HUES48 (cell line): Measurements from ENCODE around the gene TBRG4.

Experiments
- H3K27ac ChIP-seq: one replicate; pipeline ENCODE4 v1.7.0; 2013; ENCODE audit warnings: low read depth, low read length, inconsistent platforms
- H3K27me3 ChIP-seq: 2 replicates; pipeline ENCODE4 v1.6.1; 2013; ENCODE audit warnings: mild to moderate bottlenecking, low read length; ENCODE audit not compliant: control insufficient read depth, insufficient read depth
- H3K36me3 ChIP-seq: 2 replicates; pipeline ENCODE4 v1.6.1; 2013; ENCODE audit warnings: low read length; ENCODE audit not compliant: control insufficient read depth, insufficient read depth
- H3K4me1 ChIP-seq: 2 replicates; pipeline ENCODE4 v1.6.1; 2013; ENCODE audit warnings: mild to moderate bottlenecking, low read length; ENCODE audit not compliant: control insufficient read depth, insufficient read depth
- H3K4me3 ChIP-seq: 2 replicates; pipeline ENCODE4 v1.5.1; 2013; ENCODE audit warnings: mild to moderate bottlenecking, low read depth, low read length
- H3K9ac ChIP-seq: 2 replicates; pipeline ENCODE4 v1.6.1; 2013; ENCODE audit warnings: mild to moderate bottlenecking, low read depth, low read length, moderate library complexity
- H3K9me3 ChIP-seq: 2 replicates; pipeline ENCODE4 v1.6.1; 2013; ENCODE audit warnings: low read length; ENCODE audit not compliant: control insufficient read depth, insufficient read depth

The TBRG4 gene

GRCh38 chr7:45061806-45062425 lies 49.6 kb downstream of the TBRG4 start:
- no peak overlapping the region for H3K9ac ChIP-seq
- H3K27ac ChIP-seq, result no peak overlapping the region
- H3K27me3 ChIP-seq, result no peaks in the 10 kb centered on the region
- H3K4me3 ChIP-seq, result no peak overlapping the region
- no peaks in the 10 kb centered on the region for H3K9me3 ChIP-seq
- no peaks in the 10 kb centered on the region for H3K4me1 ChIP-seq
- peaks cover 18% of the 10 kb centered on the region for H3K36me3 ChIP-seq

- H3K27ac ChIP-seq, result no peak overlapping the region
- H3K36me3 ChIP-seq, result peaks cover 18% of the 10 kb centered on the region
- H3K4me3 ChIP-seq, result no peak overlapping the region
- no peaks in the 10 kb centered on the region for H3K27me3 ChIP-seq
- no peaks in the 10 kb centered on the region for H3K9me3 ChIP-seq
- H3K9ac ChIP-seq, result no peak overlapping the region
- H3K4me1 ChIP-seq, result no peaks in the 10 kb centered on the region
Measured at GRCh38 chr7:45061352-45061751, 50.1 kb downstream of the TBRG4 start.

GRCh38 chr7:45060295-45060694 lies 51.2 kb downstream of the TBRG4 start:
- H3K27me3 ChIP-seq, result no peaks in the 10 kb centered on the region
- no peak overlapping the region for H3K27ac ChIP-seq
- peaks cover 15% of the 10 kb centered on the region for H3K36me3 ChIP-seq
- no peak overlapping the region for H3K4me3 ChIP-seq
- no peaks in the 10 kb centered on the region for H3K4me1 ChIP-seq
- H3K9me3 ChIP-seq, result no peaks in the 10 kb centered on the region
- no peak overlapping the region for H3K9ac ChIP-seq

- no peak overlapping the region for H3K4me3 ChIP-seq
- no peaks in the 10 kb centered on the region for H3K27me3 ChIP-seq
- no peaks in the 10 kb centered on the region for H3K36me3 ChIP-seq
- no peaks in the 10 kb centered on the region for H3K4me1 ChIP-seq
- H3K9ac ChIP-seq, result no peak overlapping the region
- H3K9me3 ChIP-seq, result no peaks in the 10 kb centered on the region
- H3K27ac ChIP-seq, result no peak overlapping the region
Measured at GRCh38 chr7:45057878-45058277, 53.6 kb downstream of the TBRG4 start.

GRCh38 chr7:45055594-45056219 lies 55.8 kb downstream of the TBRG4 start:
- Histone ChIP-seq H3K27me3 (no peaks in the 10 kb centered on the region), H3K27ac (no peak overlapping the region), H3K4me3 (no peak overlapping the region), H3K9ac (no peak overlapping the region), H3K36me3 (no peaks in the 10 kb centered on the region), H3K4me1 (no peaks in the 10 kb centered on the region), H3K9me3 (no peaks in the 10 kb centered on the region)

GRCh38 chr7:45055016-45055415 lies 56.5 kb downstream of the TBRG4 start:
- Histone ChIP-seq H3K9ac (no peak overlapping the region), H3K27ac (no peak overlapping the region), H3K36me3 (peaks cover 3% of the 10 kb centered on the region; the same call in 1 of the 2 replicates), H3K4me3 (no peak overlapping the region), H3K4me1 (no peaks in the 10 kb centered on the region), H3K27me3 (no peaks in the 10 kb centered on the region), H3K9me3 (no peaks in the 10 kb centered on the region)

GRCh38 chr7:45054442-45054841 lies 57.1 kb downstream of the TBRG4 start:
- Histone ChIP-seq H3K27ac (no peak overlapping the region), H3K27me3 (no peaks in the 10 kb centered on the region), H3K4me3 (no peak overlapping the region), H3K36me3 (peaks cover 3% of the 10 kb centered on the region; the same call in 1 of the 2 replicates), H3K9ac (no peak overlapping the region), H3K4me1 (no peaks in the 10 kb centered on the region), H3K9me3 (no peaks in the 10 kb centered on the region)

- Histone ChIP-seq H3K4me3 (no peak overlapping the region), H3K36me3 (peaks cover 3% of the 10 kb centered on the region; the same call in 1 of the 2 replicates), H3K27me3 (no peaks in the 10 kb centered on the region), H3K9me3 (no peaks in the 10 kb centered on the region), H3K4me1 (no peaks in the 10 kb centered on the region), H3K9ac (no peak overlapping the region), H3K27ac (no peak overlapping the region)
Measured at GRCh38 chr7:45053941-45054340, 57.6 kb downstream of the TBRG4 start.

GRCh38 chr7:45053401-45053800 lies 58.1 kb downstream of the TBRG4 start:
- no peak overlapping the region for H3K9ac ChIP-seq
- H3K4me1 ChIP-seq, result no peaks in the 10 kb centered on the region
- no peaks in the 10 kb centered on the region for H3K9me3 ChIP-seq
- no peak overlapping the region for H3K27ac ChIP-seq
- no peaks in the 10 kb centered on the region for H3K27me3 ChIP-seq
- no peak overlapping the region for H3K4me3 ChIP-seq
- peaks cover 3% of the 10 kb centered on the region; the same call in 1 of the 2 replicates for H3K36me3 ChIP-seq

- no peak overlapping the region for H3K27ac ChIP-seq
- no peak overlapping the region for H3K9ac ChIP-seq
- no peaks in the 10 kb centered on the region for H3K27me3 ChIP-seq
- H3K9me3 ChIP-seq, result no peaks in the 10 kb centered on the region
- H3K4me1 ChIP-seq, result no peaks in the 10 kb centered on the region
- H3K36me3 ChIP-seq, result peaks cover 3% of the 10 kb centered on the region; the same call in 1 of the 2 replicates
- no peak overlapping the region for H3K4me3 ChIP-seq
Measured at GRCh38 chr7:45052011-45052410, 59.5 kb downstream of the TBRG4 start.

- Histone ChIP-seq H3K9ac (no peak overlapping the region), H3K36me3 (peaks cover 3% of the 10 kb centered on the region; the same call in 1 of the 2 replicates), H3K4me3 (no peak overlapping the region), H3K27me3 (no peaks in the 10 kb centered on the region), H3K9me3 (no peaks in the 10 kb centered on the region), H3K27ac (no peak overlapping the region), H3K4me1 (no peaks in the 10 kb centered on the region)
Measured at GRCh38 chr7:45050198-45050597, 61.3 kb downstream of the TBRG4 start.
